ENCODE results near the gene TLCD4. TPM values are rescaled to one million over a fixed set of nuclear protein-coding genes. Genes with fewer than 3 reads are reported as not detected.

TLCD4 gene
- total and polyA plus RNA-seq, 2 of the 13 experiments (the other 11 are each of a cell fraction or from before 2014, with no cell fraction given), result 4.7 to 14.5 TPM

DNA sequence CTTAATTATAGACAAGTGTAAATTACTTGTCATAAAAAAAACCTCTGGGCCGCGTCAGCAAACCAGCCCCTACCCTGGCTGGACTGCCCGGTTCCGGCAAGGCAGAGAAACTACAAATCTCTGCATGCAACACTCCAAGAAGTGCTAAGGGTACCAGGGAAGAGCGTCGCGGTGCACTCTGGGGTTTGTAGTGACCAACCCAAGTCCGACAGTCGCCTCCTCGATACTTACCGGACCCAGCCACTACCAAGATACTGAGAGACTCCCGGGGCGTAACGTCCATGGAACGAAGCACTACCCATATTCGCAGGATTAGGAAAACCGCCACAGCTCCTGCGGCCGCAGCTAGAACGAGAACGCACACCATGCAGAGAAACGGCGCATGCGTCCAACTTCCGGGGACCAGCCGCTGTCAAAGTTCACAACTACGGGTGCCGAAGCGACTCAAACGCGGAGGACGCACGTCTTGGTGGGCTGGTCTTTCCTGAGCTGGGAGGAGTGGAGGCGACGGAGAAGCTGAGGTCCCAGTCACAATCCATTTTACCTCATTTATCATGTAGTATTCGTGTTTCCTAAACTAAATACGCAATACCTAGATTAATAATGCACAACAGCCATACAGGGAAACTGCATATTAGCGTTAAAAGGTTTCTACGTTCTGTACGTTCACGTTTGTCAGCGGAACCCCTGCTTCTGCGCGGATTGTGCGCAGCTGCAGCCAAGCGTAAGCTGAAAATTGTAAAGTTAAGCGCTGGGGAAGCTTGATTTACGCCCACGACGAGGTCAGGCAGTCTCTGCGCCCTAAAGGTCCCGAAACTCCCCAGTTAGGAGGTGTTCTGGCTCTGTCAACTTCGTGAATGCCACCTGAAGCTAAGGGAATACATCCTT, 44.4 kb upstream of the TLCD4 start, which contains the start of gene ALG14 (continued):
- TF ChIP-seq, protein P1, sequence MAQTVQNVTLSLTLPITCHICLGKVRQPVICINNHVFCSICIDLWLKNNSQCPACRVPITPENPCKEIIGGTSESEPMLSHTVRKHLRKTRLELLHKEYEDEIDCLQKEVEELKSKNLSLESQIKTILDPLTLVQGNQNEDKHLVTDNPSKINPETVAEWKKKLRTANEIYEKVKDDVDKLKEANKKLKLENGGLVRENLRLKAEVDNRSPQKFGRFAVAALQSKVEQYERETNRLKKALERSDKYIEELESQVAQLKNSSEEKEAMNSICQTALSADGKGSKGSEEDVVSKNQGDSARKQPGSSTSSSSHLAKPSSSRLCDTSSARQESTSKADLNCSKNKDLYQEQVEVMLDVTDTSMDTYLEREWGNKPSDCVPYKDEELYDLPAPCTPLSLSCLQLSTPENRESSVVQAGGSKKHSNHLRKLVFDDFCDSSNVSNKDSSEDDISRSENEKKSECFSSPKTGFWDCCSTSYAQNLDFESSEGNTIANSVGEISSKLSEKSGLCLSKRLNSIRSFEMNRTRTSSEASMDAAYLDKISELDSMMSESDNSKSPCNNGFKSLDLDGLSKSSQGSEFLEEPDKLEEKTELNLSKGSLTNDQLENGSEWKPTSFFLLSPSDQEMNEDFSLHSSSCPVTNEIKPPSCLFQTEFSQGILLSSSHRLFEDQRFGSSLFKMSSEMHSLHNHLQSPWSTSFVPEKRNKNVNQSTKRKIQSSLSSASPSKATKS (CRISPR knock-in tag; IDR thresholded peaks at IDR 0.05), result no peak
- TF ChIP-seq ZNF691 (CRISPR knock-in tag; IDR thresholded peaks at IDR 0.05; ENCODE audit: borderline replicate concordance, low read depth) (peak; percentile 70; the same call in 1 of the 2 replicates), ZNF773 (CRISPR knock-in tag; IDR thresholded peaks at IDR 0.05; ENCODE audit: borderline replicate concordance) (0 out of 2 replicates have a peak, but pooled peaks have one; percentile 47), ZFP37 (CRISPR knock-in tag; IDR thresholded peaks at IDR 0.05; ENCODE audit: borderline replicate concordance) (no peak), NFIB (CRISPR knock-in tag; IDR thresholded peaks at IDR 0.05; ENCODE audit: borderline replicate concordance) (no peak), RFXANK (CRISPR knock-in tag; IDR thresholded peaks at IDR 0.05) (no peak), ZNF335 (CRISPR knock-in tag; IDR thresholded peaks at IDR 0.05) (no peak), TCF7 (IDR thresholded peaks at IDR 0.05; ENCODE audit: low read depth) (no peak), SMAD1 (CRISPR knock-in tag; IDR thresholded peaks at IDR 0.05; ENCODE audit: borderline replicate concordance, low read depth) (no peak), ZBTB7A (CRISPR knock-in tag; IDR thresholded peaks at IDR 0.05) (no peak), RBFOX2 (IDR thresholded peaks at IDR 0.05; ENCODE audit: low read depth, low read length) (peak; percentile 75), GATAD2A (CRISPR knock-in tag; IDR thresholded peaks at IDR 0.05) (peak; percentile 54; the same call in 1 of the 2 replicates), ZFY (CRISPR knock-in tag; IDR thresholded peaks at IDR 0.05) (peak; percentile 78)
- TF ChIP-seq, protein P2, sequence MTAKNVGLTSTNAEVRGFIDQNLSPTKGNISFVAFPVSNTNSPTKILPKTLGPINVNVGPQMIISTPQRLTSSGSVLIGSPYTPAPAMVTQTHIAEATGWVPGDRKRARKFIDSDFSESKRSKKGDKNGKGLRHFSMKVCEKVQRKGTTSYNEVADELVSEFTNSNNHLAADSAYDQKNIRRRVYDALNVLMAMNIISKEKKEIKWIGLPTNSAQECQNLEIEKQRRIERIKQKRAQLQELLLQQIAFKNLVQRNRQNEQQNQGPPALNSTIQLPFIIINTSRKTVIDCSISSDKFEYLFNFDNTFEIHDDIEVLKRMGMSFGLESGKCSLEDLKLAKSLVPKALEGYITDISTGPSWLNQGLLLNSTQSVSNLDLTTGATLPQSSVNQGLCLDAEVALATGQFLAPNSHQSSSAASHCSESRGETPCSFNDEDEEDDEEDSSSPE (CRISPR knock-in tag; IDR thresholded peaks at IDR 0.05), result 0 out of 2 replicates have a peak, but pooled peaks have one; percentile 30
- TF ChIP-seq, protein P3, sequence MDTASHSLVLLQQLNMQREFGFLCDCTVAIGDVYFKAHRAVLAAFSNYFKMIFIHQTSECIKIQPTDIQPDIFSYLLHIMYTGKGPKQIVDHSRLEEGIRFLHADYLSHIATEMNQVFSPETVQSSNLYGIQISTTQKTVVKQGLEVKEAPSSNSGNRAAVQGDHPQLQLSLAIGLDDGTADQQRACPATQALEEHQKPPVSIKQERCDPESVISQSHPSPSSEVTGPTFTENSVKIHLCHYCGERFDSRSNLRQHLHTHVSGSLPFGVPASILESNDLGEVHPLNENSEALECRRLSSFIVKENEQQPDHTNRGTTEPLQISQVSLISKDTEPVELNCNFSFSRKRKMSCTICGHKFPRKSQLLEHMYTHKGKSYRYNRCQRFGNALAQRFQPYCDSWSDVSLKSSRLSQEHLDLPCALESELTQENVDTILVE (CRISPR knock-in tag; IDR thresholded peaks at IDR 0.05), result peak; percentile 64; the same call in 1 of the 2 replicates
- TF ChIP-seq, protein P4, sequence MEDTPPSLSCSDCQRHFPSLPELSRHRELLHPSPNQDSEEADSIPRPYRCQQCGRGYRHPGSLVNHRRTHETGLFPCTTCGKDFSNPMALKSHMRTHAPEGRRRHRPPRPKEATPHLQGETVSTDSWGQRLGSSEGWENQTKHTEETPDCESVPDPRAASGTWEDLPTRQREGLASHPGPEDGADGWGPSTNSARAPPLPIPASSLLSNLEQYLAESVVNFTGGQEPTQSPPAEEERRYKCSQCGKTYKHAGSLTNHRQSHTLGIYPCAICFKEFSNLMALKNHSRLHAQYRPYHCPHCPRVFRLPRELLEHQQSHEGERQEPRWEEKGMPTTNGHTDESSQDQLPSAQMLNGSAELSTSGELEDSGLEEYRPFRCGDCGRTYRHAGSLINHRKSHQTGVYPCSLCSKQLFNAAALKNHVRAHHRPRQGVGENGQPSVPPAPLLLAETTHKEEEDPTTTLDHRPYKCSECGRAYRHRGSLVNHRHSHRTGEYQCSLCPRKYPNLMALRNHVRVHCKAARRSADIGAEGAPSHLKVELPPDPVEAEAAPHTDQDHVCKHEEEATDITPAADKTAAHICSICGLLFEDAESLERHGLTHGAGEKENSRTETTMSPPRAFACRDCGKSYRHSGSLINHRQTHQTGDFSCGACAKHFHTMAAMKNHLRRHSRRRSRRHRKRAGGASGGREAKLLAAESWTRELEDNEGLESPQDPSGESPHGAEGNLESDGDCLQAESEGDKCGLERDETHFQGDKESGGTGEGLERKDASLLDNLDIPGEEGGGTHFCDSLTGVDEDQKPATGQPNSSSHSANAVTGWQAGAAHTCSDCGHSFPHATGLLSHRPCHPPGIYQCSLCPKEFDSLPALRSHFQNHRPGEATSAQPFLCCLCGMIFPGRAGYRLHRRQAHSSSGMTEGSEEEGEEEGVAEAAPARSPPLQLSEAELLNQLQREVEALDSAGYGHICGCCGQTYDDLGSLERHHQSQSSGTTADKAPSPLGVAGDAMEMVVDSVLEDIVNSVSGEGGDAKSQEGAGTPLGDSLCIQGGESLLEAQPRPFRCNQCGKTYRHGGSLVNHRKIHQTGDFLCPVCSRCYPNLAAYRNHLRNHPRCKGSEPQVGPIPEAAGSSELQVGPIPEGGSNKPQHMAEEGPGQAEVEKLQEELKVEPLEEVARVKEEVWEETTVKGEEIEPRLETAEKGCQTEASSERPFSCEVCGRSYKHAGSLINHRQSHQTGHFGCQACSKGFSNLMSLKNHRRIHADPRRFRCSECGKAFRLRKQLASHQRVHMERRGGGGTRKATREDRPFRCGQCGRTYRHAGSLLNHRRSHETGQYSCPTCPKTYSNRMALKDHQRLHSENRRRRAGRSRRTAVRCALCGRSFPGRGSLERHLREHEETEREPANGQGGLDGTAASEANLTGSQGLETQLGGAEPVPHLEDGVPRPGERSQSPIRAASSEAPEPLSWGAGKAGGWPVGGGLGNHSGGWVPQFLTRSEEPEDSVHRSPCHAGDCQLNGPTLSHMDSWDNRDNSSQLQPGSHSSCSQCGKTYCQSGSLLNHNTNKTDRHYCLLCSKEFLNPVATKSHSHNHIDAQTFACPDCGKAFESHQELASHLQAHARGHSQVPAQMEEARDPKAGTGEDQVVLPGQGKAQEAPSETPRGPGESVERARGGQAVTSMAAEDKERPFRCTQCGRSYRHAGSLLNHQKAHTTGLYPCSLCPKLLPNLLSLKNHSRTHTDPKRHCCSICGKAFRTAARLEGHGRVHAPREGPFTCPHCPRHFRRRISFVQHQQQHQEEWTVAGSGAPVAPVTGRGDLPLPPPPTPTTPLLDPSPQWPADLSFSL (CRISPR knock-in tag; IDR thresholded peaks at IDR 0.05), result no peak
